ENCODE measurements around the gene FAM168A.

- TF ChIP-seq, protein P1, sequence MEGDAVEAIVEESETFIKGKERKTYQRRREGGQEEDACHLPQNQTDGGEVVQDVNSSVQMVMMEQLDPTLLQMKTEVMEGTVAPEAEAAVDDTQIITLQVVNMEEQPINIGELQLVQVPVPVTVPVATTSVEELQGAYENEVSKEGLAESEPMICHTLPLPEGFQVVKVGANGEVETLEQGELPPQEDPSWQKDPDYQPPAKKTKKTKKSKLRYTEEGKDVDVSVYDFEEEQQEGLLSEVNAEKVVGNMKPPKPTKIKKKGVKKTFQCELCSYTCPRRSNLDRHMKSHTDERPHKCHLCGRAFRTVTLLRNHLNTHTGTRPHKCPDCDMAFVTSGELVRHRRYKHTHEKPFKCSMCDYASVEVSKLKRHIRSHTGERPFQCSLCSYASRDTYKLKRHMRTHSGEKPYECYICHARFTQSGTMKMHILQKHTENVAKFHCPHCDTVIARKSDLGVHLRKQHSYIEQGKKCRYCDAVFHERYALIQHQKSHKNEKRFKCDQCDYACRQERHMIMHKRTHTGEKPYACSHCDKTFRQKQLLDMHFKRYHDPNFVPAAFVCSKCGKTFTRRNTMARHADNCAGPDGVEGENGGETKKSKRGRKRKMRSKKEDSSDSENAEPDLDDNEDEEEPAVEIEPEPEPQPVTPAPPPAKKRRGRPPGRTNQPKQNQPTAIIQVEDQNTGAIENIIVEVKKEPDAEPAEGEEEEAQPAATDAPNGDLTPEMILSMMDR (IDR thresholded peaks at IDR 0.05 in 8 of 11, conservative IDR thresholded peaks at IDR 0.05 in 3 of 11): peak; percentile 75 to 96 (median 91)
- TF ChIP-seq POLR2A (IDR thresholded peaks at IDR 0.05): no peak
Measured at GRCh38 chr11:73625696-73626318, 27.9 kb upstream of the FAM168A start.

Measured in spleen (tissue), 7 donors.